Urinary bladder (tissue), 4 donors: Measurements from ENCODE around the gene PATJ. TPM values are rescaled to one million over a fixed set of nuclear protein-coding genes. Genes with fewer than 3 reads are reported as not detected.
"Not testable (repeated sequence)": the region's sequence is repeated elsewhere in the genome, so short reads cannot be mapped to it uniquely, and the experiment has no call there.

ENCODE experiments used
- DNase-seq: peaks from one replicate; pipeline ENCODE4 v3.0.0-alpha.2; 2015; ENCODE audit errors: extremely low spot score
- H3K27ac ChIP-seq: one replicate; pipeline ENCODE4 v1.5.1; 2013; ENCODE audit warnings: low read depth, mild to moderate bottlenecking, moderate library complexity
- H3K36me3 ChIP-seq: one replicate; pipeline ENCODE4 v1.6.1; 2013; ENCODE audit warnings: mild to moderate bottlenecking, moderate library complexity; ENCODE audit not compliant: insufficient read depth
- H3K4me1 ChIP-seq: one replicate; pipeline ENCODE4 v1.6.1; 2013; ENCODE audit warnings: mild to moderate bottlenecking, moderate library complexity; ENCODE audit not compliant: insufficient read depth
- H3K4me3 ChIP-seq: one replicate; pipeline ENCODE4 v1.5.1; 2013; ENCODE audit warnings: low read depth, low read length
- WGBS: extraction: QIAGEN DNeasy Blood & Tissue Kit; methylation state at CpG from one replicate; pipeline ENCODE4 v1.1.7; 2013; 5-methylcytosine and 5-hydroxymethylcytosine counted together
- polyA plus RNA-seq: library from polyadenylated mRNA; stranded (reverse); fragments of 200-250 nt; gene quantifications from one replicate; pipeline ENCODE4 v1.2.3, GENCODE V29; 2013
- total RNA-seq: library from RNA; depleted of rRNA; stranded (reverse); fragments of >200 nt; gene quantifications from one replicate; pipeline ENCODE4 v1.2.3, GENCODE V29; 2014
- donor health status: healthy with polysubstance abuse.
- donor health status: healthy.

PATJ gene
- total and polyA plus RNA-seq, 2 donors: 6.6 to 33.1 TPM

DNA sequence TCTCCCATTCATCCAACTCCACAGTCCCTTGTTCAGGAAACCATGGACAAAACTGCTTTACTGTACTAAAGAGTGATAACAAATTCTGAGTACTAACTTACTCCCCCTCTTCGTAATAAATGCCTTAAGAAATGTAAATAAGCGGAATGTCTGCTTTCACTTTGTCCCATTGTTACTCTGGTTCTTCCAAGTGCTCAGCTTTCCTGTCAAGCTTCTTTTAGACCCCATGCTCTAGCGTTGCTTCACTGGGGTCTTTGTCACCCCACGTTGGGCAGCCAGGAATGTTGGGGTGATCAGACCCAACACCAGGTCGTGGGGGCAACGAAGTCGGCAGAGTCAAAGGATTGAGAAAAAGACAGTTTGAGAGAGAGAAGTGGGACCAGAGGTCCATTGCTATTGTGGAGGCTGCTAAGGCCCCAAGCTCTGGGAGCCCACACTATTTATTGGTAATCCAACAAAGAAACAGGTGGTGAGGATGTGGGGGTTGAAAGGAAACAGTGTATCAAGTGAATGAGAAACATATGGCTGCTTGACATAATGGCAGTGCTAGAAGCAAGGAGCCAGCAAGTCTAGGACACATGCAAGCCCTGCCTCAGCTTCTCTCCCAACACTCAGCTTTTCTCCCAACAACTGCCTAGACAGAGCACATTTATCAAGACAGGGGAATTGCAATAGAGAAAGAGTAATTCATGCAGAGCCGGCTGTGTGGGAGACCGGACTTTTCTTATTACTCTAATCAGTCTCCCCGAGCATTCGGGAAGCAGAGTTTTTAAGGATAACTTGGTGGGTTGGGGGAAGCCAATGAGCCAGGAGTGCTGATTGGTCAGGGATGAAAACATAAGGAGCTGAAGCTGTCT, 441.1 kb downstream of the PATJ start:
- H3K4me1 ChIP-seq, H3K4me3 ChIP-seq, H3K27ac ChIP-seq, DNase-seq, H3K36me3 ChIP-seq: not testable (repeated sequence)
- 59% methylated on average over 11 of the region's 11 CpGs for WGBS

DNA sequence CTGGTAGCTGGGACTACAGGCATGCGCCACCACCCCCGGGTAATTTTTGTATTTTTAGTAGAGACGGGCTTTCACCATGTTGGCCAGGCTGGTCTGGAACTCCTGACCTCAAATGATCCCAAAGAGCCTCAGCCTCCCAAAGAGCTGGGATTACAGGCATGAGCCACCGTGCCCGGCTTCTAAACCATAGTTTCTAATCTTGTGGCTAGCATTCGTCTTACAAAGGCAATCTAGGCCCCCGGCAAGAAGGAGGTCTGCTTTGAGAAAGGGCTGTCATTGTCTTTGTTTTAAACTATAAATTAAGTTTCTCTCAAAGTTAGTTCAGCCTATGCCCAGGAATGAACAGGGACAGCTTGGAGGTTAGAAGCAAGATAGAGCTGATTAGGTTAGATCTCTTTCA, 442.1 kb downstream of the PATJ start:
- no peak overlapping the region for H3K4me3 ChIP-seq
- H3K4me1 ChIP-seq: no peaks in the 10 kb centered on the region
- WGBS: 96% methylated on average over 7 of the region's 7 CpGs

DNA sequence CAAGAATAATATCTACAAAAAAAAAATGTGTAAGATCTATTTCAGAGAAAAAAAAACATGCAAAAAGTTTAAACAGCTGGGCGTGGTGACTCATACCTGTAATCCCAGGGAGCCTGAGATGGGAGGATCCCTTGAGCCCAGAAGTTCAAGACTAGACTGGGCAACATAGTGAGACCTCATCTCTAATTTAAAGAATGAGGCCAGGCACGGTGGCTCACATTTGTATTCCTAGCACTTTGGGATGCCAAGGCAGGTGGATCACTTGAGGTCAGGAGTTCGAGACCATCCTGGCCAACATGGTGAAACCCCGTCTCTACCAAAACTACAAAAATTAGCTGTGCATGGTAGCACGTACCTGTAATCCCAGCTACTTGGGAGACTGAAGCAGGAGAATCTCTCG, 443.0 kb downstream of the PATJ start:
- not testable (repeated sequence) for H3K36me3 ChIP-seq, DNase-seq, H3K4me3 ChIP-seq, H3K27ac ChIP-seq, H3K4me1 ChIP-seq
- WGBS: 94% methylated on average over 6 of the region's 6 CpGs

More for the DNA sequence above, 442.1 kb downstream of the PATJ start:
- Histone ChIP-seq H3K27ac (no peak overlapping the region), H3K36me3 (no peaks in the 10 kb centered on the region)
- DNase-seq: no peak

DNA sequence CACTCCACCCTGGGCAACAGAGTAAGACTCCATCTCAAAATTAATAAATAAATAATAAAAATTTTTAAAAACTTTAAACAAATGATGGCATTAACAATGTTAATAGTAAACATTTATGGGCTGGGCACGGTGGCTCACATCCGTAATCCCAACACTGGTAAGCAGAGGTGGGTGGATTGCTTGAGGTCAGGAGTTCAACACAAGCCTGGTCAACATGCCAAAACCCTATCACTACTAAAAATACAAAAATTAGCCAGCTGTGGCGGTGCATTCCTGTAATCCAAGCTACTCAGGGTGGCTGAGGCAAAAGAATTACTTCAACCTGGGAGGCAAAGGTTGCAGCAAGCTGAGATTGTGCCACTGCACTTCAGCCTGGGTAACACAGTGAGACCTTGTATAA, 443.4 kb downstream of the PATJ start:
- H3K36me3 ChIP-seq: no peaks in the 10 kb centered on the region
- no peak overlapping the region for H3K27ac ChIP-seq
- no peak for DNase-seq
- 78% methylated on average over 3 of the region's 3 CpGs for WGBS
- H3K4me1 ChIP-seq: no peaks in the 10 kb centered on the region
- no peak overlapping the region for H3K4me3 ChIP-seq

DNA sequence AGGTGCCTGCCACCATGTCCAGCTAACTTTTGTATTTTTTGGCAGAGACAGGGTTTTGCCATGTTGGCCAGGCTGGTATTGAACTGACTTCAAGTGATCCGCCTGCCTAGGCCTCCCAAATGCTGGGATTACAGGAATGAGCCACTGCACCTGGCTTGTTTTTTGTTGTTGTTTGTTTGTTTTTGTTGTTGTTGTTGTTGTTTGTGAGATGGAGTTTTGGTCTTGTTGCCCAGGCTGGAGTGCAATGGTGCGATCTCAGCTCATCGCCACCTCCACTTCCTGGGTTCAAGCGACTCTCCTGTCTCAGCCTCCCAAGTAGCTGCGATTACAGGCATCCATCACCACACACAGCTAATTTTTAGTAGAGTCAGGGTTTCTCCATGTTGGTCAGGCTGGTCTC, 445.3 kb downstream of the PATJ start:
- 98% methylated on average over 5 of the region's 5 CpGs for WGBS
- H3K36me3 ChIP-seq: no peaks in the 10 kb centered on the region
- DNase-seq: no peak
- no peaks in the 10 kb centered on the region for H3K4me1 ChIP-seq
- H3K27ac ChIP-seq: no peak overlapping the region
- H3K4me3 ChIP-seq: no peak overlapping the region

DNA sequence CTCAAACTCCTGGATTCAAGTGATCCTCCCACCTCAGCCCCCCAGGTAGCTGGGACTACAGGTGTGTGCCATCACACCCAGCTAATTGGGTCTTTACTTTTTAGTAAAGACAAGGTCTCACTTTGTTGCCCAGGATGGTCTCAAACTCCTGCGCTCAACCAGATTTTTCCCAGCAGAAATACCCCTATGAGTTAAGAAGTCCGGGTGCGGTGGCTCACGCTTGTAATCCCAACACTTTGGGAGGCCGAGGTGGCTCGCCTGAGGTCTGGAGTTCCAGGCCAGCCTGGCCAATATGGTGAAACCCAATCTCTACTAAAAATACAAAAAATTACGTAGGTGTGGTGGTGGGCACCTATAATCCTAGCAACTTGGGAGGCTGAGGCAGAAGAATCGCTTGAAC, 445.8 kb downstream of the PATJ start:
- DNase-seq: no peak
- WGBS: 96% methylated on average over 8 of the region's 8 CpGs
- no peak overlapping the region for H3K27ac ChIP-seq
- no peak overlapping the region for H3K4me3 ChIP-seq
- no peaks in the 10 kb centered on the region for H3K4me1 ChIP-seq
- H3K36me3 ChIP-seq: no peaks in the 10 kb centered on the region

DNA sequence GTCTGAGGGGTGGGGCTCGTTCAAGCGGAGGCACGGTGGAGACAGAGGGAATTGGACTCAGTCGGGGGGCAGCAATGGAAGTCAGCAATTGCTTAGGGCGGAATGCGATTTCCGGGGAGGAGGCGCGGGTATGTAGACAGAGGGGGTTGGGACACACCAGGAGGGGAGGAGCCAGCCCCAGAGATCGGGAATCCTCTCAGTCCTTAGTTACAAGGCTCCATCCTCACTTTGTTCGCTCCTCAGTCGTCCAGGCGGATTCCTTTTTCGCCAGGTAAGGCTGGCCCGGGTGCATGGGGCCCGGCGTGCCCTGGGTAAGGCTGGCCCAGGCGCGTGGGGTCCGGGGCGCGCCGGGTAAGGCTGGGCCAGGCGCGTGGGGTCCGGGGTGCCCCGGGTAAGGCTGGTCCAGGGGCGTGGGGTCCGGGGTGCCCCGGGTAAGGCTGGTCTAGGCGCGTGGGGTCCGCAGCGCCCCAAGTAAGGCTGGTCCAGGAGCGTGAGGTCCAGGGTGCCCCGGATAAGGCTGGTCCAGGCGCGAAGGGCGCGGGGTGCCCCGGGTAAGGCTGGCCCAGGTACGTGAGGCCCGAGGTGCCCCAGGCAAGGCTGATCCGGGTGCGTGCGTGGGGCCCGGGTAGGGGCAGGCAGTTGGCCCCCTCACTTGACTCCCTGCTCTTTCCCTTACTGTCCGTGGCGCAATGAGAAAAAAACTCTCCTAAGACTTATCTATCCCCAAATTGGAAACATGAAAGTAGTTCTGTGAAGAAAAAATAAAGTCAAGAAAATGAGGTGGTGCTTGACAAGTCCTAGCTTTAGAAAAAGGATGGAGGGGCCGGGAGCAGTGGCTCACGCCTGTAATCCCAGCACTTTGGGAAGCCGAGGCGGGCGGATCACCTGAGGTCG, 452.6 kb downstream of the PATJ start, which contains the start of gene L1TD1:
Gene L1TD1, plus strand, starts transcription at position 199 of the 894 bp plus-strand sequence. CDS start 11,780 bp downstream, outside the sequence.
- H3K4me1 ChIP-seq: no peaks in the 10 kb centered on the region
- DNase-seq: no peak
- 9% methylated on average over 55 of the region's 55 CpGs for WGBS
- H3K27ac ChIP-seq: no peak within 1 kb of the TSS
- no peak within 1 kb of the TSS for H3K4me3 ChIP-seq
- no peaks in the 10 kb centered on the region for H3K36me3 ChIP-seq

DNA sequence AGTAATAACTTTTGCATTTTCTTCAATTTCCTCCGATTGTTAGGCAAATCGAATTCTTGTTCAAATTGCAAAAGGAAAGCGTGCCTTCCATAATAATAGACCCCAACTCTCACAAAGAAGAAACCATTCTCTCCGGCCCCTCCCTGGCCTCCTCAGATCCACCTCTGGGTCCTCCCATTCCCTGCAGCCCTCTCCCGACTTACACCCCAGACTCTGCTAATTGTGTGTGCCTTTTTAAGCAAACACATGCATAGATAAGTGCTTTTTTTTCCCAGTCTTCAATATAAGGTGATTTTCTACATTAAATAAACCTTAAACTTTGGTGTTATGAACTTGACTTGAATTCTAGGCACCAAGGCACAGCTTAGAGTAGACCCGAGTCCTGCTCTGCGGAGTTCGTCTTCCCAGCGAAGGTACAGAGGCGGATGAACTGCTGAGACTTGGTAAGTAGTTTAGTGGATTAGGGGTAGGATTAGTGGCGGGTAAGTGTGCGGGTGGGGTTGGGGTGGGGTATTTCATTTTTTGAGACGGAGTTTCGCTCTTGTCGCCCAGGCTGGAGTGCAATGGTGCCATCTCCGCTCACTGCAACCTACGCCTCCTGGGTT, 453.9 kb downstream of the PATJ start:
- 78% methylated on average over 17 of the region's 17 CpGs for WGBS
- Histone ChIP-seq H3K4me3 (no peak overlapping the region), H3K4me1 (no peaks in the 10 kb centered on the region), H3K27ac (no peak overlapping the region), H3K36me3 (no peaks in the 10 kb centered on the region)
- DNase-seq: no peak

DNA sequence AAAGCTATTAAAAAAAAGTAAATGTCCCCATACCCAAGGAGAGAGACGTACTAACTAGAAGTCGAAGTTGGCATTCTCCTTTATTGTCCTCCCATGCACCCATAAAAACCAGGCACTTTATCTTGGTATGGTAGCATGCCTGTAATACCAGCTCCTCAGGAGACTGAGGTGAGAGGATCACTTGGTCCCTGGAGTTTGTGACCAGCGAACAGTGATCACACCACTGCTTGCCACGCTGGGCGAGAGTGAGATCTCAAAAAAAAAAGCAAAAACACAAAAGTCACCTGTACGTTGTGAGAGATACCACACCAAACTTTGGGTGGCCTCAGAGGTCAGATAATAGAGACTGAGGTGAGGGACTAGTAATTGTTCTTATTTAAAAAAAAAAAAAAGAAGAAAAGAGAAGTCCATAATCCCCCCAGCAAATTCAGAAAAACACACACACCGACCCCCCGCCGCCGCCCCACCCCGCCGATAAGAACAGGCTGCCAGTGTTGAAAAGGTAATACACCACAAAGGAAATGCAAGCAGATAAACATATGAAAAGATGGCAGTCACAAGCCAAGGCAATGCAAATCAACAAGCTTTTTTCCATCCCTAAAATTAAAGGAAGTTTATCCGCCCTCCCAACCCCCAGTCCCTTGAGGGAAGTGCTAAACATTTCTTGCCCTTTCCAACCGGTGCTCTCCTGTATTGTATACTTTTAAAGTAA, 455.9 kb downstream of the PATJ start:
- WGBS: 47% methylated on average over 14 of the region's 14 CpGs
- DNase-seq: no peak
- Histone ChIP-seq H3K36me3 (no peaks in the 10 kb centered on the region), H3K27ac (no peak overlapping the region), H3K4me3 (no peak overlapping the region), H3K4me1 (no peaks in the 10 kb centered on the region)

DNA sequence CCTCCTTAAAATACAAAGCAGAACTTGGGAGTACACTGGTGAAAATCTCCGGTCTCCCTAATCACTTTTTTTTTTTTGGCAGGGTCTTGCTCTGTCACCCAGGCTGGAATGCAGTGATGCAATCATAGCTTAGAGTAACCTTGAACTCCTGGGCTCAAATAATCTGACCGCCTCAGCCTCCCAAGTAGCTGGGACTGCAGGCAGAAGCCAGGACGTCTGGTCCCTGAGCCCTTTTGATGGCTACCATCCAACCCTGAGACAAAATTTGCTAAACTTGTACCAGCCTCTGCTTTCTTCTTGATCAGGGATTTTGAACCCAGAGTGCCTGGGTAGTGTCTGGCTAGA, 456.5 kb downstream of the PATJ start:
- Histone ChIP-seq H3K27ac (no peak overlapping the region), H3K4me1 (no peaks in the 10 kb centered on the region), H3K4me3 (no peak overlapping the region), H3K36me3 (no peaks in the 10 kb centered on the region)
- no peak for DNase-seq
- 16% methylated on average over 3 of the region's 3 CpGs for WGBS

DNA sequence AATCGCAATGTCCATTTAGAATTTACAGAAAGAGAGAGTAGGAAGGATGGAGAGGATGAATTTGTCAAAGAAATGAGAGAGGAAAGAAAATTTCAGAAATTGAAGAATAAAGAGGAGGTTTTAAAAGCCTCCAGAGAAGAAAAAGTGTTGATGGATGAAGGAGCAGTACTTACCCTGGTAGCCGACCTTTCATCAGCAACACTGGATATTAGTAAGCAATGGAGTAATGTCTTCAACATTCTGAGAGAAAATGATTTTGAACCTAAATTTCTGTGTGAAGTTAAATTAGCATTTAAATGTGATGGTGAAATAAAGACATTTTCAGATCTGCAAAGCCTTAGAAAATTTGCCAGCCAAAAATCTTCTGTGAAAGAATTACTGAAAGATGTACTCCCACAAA, 464.9 kb downstream of the PATJ start:
- no peak for DNase-seq
- no peak overlapping the region for H3K4me3 ChIP-seq
- no peaks in the 10 kb centered on the region for H3K36me3 ChIP-seq
- H3K27ac ChIP-seq: no peak overlapping the region
- 97% methylated on average over 2 of the region's 2 CpGs for WGBS
- H3K4me1 ChIP-seq: no peaks in the 10 kb centered on the region

DNA sequence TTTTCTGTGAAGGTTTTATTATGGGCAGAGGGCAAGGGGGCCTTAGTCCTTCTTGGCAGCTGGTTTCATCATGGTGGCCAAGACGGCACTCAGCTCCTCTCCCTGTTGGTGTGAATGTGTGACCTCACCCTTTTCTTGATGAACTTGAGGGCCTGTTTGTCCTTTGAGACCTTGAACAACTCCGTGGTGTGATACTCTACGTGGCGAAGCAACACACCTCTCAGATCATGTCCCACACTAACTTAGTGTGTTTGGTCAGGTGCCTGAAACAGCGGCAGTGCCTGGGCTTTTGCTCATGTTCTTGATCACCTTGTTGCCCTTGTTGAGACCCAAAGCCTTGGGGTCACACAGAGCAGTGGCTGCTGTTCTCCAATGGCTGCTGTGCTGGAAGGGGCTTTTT, 465.8 kb downstream of the PATJ start:
- no peaks in the 10 kb centered on the region for H3K36me3 ChIP-seq
- no peak for DNase-seq
- no peak overlapping the region for H3K4me3 ChIP-seq
- 96% methylated on average over 5 of the region's 5 CpGs for WGBS
- H3K4me1 ChIP-seq: no peaks in the 10 kb centered on the region
- H3K27ac ChIP-seq: no peak overlapping the region

DNA sequence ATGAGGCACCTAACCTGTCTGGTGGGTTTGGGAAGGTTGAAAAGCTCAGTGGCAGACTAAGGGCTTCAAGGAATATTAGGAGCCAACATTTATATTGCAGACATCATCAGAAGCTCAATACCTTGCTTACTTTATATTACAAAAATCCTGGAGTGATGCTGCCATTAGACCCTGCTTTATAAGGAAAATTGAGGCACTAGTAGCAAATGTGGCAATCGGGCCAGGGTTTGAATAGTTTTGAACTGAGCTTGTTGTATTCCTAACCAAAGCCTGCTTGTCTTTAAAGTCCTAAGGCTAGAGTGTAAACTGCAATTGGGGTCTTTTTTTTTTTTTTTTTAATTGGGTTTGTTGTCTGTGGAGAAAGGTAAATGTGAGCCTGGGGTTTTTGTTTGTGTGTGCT, 466.7 kb downstream of the PATJ start:
- Histone ChIP-seq H3K4me3 (no peak overlapping the region), H3K27ac (no peak overlapping the region), H3K36me3 (no peaks in the 10 kb centered on the region), H3K4me1 (no peaks in the 10 kb centered on the region)
- WGBS: 0% methylated on average over 1 of the region's 1 CpG
- no peak for DNase-seq
